HEK293T (cell line): ENCODE results near the gene HMGXB4.

ENCODE experiments used
- BHLHE40 ChIP-seq: fragments of 450-650 bp; IDR thresholded peaks from 2 replicates; pipeline ENCODE4 v1.6.1; 2016; ENCODE audit warnings: mild to moderate bottlenecking, moderate library complexity, borderline replicate concordance
- CTBP1 ChIP-seq: fragments of 450-650 bp; IDR thresholded peaks from 2 replicates; pipeline ENCODE4 v1.6.1; 2016; ENCODE audit warnings: borderline replicate concordance
- FOXA1 ChIP-seq: fragments of 450-650 bp; IDR thresholded peaks from 2 replicates; pipeline ENCODE4 v1.6.1; 2016; ENCODE audit warnings: mild to moderate bottlenecking
- FOXK2 ChIP-seq: fragments of 450-650 bp; IDR thresholded peaks from 2 replicates; pipeline ENCODE4 v1.6.1; 2016; ENCODE audit warnings: mild to moderate bottlenecking
- FOXM1 ChIP-seq: fragments of 450-650 bp; IDR thresholded peaks from 2 replicates; pipeline ENCODE4 v1.6.1; 2017; ENCODE audit warnings: mild to moderate bottlenecking, borderline replicate concordance
- L3MBTL2 ChIP-seq: fragments of 450-650 bp; conservative IDR thresholded peaks from 2 replicates; pipeline ENCODE4 v1.6.1; 2016; ENCODE audit warnings: mild to moderate bottlenecking
- LEF1 ChIP-seq: fragments of 450-650 bp; IDR thresholded peaks from 2 replicates; pipeline ENCODE4 v1.6.1; 2017; ENCODE audit warnings: mild to moderate bottlenecking, borderline replicate concordance
- NFRKB ChIP-seq: fragments of 450-650 bp; IDR thresholded peaks from 2 replicates; pipeline ENCODE4 v1.6.1; 2016; ENCODE audit warnings: mild to moderate bottlenecking, moderate library complexity
- SP1 ChIP-seq: fragments of 450-650 bp; IDR thresholded peaks from 2 replicates; pipeline ENCODE4 v1.6.1; 2017
- SUZ12 ChIP-seq: fragments of 450-650 bp; IDR thresholded peaks from 2 replicates; pipeline ENCODE4 v1.6.1; 2016; ENCODE audit warnings: mild to moderate bottlenecking
- TARDBP ChIP-seq: fragments of 450-650 bp; IDR thresholded peaks from 2 replicates; pipeline ENCODE4 v1.6.1; 2016
- ZNF384 ChIP-seq: fragments of 450-650 bp; IDR thresholded peaks from 2 replicates; pipeline ENCODE4 v1.6.1; 2016
- TF ChIP-seq, protein P1 (sequence below): fragments of 450-650 bp; IDR thresholded peaks from 2 replicates; pipeline ENCODE4 v1.6.1; 2016

DNA sequence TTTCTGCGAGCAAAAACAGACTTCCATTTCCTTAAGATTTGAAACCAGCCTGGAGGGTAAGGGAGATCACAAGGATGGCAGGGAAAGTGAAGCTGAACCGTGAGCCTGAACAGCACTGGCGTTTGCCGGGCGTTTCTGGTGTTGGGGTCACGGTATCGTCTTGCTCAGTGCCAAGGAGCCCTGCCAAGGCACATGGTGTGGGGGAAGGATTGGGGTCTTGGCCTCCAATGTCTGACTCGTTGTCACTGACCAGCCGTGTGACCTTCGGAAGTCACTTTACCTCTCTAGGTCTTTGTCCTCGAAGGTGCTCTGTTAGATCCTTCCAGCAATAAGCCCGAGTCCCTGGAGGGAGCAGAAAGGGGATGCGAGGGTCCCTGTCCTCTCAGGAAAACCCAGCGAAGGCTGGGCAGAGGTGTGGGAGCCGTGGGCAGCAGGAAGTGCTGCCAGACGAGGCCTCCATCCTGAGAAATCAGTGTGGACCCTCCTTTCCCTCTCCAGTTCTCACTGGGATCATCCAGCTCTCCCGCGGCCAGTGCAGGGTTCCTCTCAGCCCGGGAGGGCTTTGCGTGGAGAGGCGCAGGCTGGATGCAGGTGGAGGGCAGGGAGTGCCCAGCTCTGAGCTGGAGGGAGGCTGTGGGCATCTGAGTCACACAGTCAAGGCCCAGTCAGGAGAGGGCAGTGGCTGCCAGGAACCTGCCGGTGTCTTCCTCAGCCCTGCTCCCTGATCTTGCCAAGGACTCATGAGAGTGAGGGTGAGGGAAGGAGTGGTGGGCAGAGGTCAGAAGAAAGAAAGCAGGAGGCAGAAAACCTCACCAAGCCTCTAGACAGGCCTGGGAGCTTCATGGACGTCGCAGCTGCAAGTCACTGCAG is 61.3 kb downstream of the HMGXB4 start:
- TF ChIP-seq SUZ12 (no peak), BHLHE40 (no peak), FOXM1 (no peak), FOXK2 (no peak), TARDBP (no peak), FOXA1 (no peak), LEF1 (no peak), CTBP1 (no peak), SP1 (no peak), ZNF384 (no peak), NFRKB (no peak), L3MBTL2 (no peak)
- TF ChIP-seq, protein P1, sequence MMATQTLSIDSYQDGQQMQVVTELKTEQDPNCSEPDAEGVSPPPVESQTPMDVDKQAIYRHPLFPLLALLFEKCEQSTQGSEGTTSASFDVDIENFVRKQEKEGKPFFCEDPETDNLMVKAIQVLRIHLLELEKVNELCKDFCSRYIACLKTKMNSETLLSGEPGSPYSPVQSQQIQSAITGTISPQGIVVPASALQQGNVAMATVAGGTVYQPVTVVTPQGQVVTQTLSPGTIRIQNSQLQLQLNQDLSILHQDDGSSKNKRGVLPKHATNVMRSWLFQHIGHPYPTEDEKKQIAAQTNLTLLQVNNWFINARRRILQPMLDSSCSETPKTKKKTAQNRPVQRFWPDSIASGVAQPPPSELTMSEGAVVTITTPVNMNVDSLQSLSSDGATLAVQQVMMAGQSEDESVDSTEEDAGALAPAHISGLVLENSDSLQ = no peak
